OCI-LY7 (cell line): Measurements from ENCODE around the gene CASZ1. TPM values are rescaled to one million over a fixed set of nuclear protein-coding genes. Genes with fewer than 3 reads are reported as not detected.

ENCODE experiments used
- BruUV-seq: library from RNA; stranded (reverse); fragments of 400-500 nt; replicated peaks from 2 replicates; lab custom pipeline; 2021; lab: Mats Ljungman, UMichigan
- CTCF ChIA-PET: fragments of 300-600 bp; sonication (Branson Sonifier 250); formaldehyde crosslinking; loops from one replicate; lab custom pipeline; 2022; ENCODE audit warnings: antibody characterized with exemption; ENCODE audit not compliant: unreplicated experiment; lab: Charles Lee
- POLR2A ChIA-PET: fragments of 300-600 bp; sonication (Branson Sonifier 250); formaldehyde crosslinking; loops from one replicate; lab custom pipeline; 2022; ENCODE audit warnings: antibody characterized with exemption; lab: Charles Lee
- DNase-seq: peaks from one replicate; pipeline ENCODE4 v3.0.0-alpha.2; 2015; ENCODE audit warnings: low spot score
- H2AFZ ChIP-seq: fragments of 200-600 bp; sonication (generic), shearing (Covaris generic); 2 replicates; pipeline ENCODE4 v1.6.1; 2014; ENCODE audit warnings: mild to moderate bottlenecking, antibody characterized with exemption, low read length, moderate library complexity
- H3K27ac ChIP-seq: fragments of 200-600 bp; sonication (generic); 2 replicates; pipeline ENCODE4 v1.5.1; 2014; ENCODE audit warnings: mixed run types, low read depth, mild to moderate bottlenecking, moderate library complexity, low read length, inconsistent platforms; ENCODE audit not compliant: poor library complexity, severe bottlenecking
- H3K36me3 ChIP-seq: fragments of 200-600 bp; sonication (generic); 2 replicates; pipeline ENCODE4 v1.6.1; 2014; ENCODE audit warnings: mild to moderate bottlenecking, antibody characterized with exemption, low read length, moderate library complexity, mixed read lengths; ENCODE audit not compliant: insufficient read depth
- H3K4me1 ChIP-seq: fragments of 200-600 bp; sonication (generic); 2 replicates; pipeline ENCODE4 v1.5.1; 2014; ENCODE audit warnings: mild to moderate bottlenecking, low read length; ENCODE audit not compliant: insufficient read depth, poor library complexity, severe bottlenecking
- H3K4me2 ChIP-seq: fragments of 200-600 bp; sonication (generic); 2 replicates; pipeline ENCODE4 v1.6.1; 2014; ENCODE audit warnings: mild to moderate bottlenecking, low read length
- H3K4me3 ChIP-seq: fragments of 200-600 bp; sonication (generic); 2 replicates; pipeline ENCODE4 v1.5.1; 2014; ENCODE audit warnings: mild to moderate bottlenecking, low read depth, low read length; ENCODE audit not compliant: poor library complexity, severe bottlenecking
- H3K79me2 ChIP-seq: fragments of 200-600 bp; sonication (generic); 2 replicates; pipeline ENCODE4 v1.6.1; 2016; ENCODE audit warnings: low read depth, mild to moderate bottlenecking, low read length, moderate library complexity, mixed read lengths; ENCODE audit not compliant: insufficient read depth
- H3K9me2 ChIP-seq: fragments of 200-600 bp; sonication (generic); 2 replicates; pipeline ENCODE4 v1.6.1; 2016; ENCODE audit warnings: mild to moderate bottlenecking, low read length, mixed read lengths; ENCODE audit not compliant: insufficient read depth
- H3K9me3 ChIP-seq: fragments of 200-600 bp; sonication (generic); 2 replicates; pipeline ENCODE4 v1.6.1; 2014; ENCODE audit warnings: mild to moderate bottlenecking, mixed run types, low read length, mixed read lengths
- H4K20me1 ChIP-seq: fragments of 200-600 bp; sonication (generic); 2 replicates; pipeline ENCODE4 v1.6.1; 2014; ENCODE audit warnings: mild to moderate bottlenecking, antibody characterized with exemption, low read length, moderate library complexity, mixed read lengths; ENCODE audit not compliant: insufficient read depth
- EZH2phosphoT487 ChIP-seq: fragments of 200-600 bp; sonication (generic); IDR thresholded peaks from 2 replicates; pipeline ENCODE4 v1.6.1; 2018; ENCODE audit warnings: low read depth, borderline replicate concordance, mild to moderate bottlenecking, mixed run types, antibody characterized with exemption, low read length, moderate library complexity, mixed read lengths
- intact Hi-C: fragments of 100-400 bp; cut with micrococcal nuclease; formaldehyde crosslinking; loops from one replicate; pipeline ENCODE4 v1.10.0; 2022; ENCODE audit not compliant: unreplicated experiment
- total RNA-seq, 2 experiments: library from RNA; depleted of rRNA in 1 of 2; stranded (reverse); fragments of >200 nt in 1 of 2; shearing (Covaris generic) in 1 of 2; gene quantifications; 2 replicates each; pipeline ENCODE4 v1.2.3, GENCODE V29; 2014 to 2022
- TF ChIP-seq, protein P1 (sequence below): fragments of 200-600 bp; sonication (generic); conservative IDR thresholded peaks from 2 replicates; pipeline ENCODE4 v1.5.1; 2014; ENCODE audit warnings: mild to moderate bottlenecking, antibody characterized with exemption, low read length, moderate library complexity, mixed read lengths

The CASZ1 gene
- total RNA-seq, 2 experiments from 2014 or later = 3.3 to 3.9 TPM

DNA sequence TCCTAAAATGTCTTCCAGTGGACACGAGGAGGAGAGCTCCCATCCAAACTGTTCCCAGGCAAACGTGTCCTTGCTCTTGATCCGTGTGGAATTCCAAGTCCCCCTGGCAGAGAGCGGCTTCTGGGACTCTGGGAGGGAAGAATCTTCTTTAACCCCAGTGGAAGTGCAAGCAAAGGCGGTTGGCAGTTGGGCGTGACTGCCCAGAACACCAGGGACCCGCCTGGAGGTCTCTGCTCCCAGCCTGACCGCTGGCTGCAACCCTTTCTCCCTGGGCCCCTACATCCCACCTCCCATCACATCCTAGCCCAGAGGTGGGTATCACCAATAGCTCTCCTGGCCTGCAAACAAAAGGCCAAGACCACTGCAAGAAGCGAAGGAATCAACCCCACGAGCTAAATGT, 17.8 kb downstream of the CASZ1 start:
- no TSS peak for BruUV-seq
- DNase-seq = no peak
- CTCF ChIA-PET = no interaction called here

DNA sequence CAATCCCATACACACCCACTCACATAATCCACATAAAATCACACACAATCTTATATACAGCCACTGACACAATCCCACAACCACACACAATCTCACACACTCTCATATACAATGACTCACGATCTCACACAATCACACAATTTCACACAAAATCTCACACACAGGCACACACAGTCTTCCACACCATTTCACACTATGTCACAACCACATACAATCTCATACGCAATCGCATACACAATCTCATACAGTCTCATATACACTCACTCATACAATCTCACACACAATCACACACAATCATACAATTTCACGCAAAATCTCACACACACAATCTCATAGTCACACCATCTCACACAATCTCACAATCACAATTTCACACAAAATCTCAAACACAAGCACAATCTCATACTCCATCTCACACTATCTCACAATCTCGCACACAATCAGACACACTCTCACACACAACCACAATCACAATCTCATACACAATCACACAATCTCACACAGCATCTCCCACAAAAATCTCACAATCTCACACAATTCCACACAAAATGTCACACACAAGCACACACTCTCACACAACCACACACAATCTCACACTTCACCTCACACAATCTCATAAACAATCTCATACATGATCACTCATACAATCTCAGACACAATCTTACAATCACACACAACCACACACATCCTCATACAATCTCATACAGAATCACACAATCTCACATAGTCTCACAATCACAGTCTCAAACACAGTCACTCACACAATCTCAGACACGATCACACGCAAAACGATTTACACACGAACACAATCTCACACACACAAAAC, 18.5 kb downstream of the CASZ1 start:
- H3K4me3 ChIP-seq = no peak overlapping the region
- ChIA-PET CTCF (no interaction called here), POLR2A (no interaction called here)
- DNase-seq = no peak
- H3K79me2 ChIP-seq = no peaks in the 10 kb centered on the region
- no peaks in the 10 kb centered on the region for H4K20me1 ChIP-seq
- H3K27ac ChIP-seq = no peak overlapping the region
- no peaks in the 10 kb centered on the region for H3K9me2 ChIP-seq
- H2AFZ ChIP-seq = no peak overlapping the region
- no peaks in the 10 kb centered on the region for H3K4me1 ChIP-seq
- intact Hi-C loops = no loop called here
- TF ChIP-seq, protein P1, sequence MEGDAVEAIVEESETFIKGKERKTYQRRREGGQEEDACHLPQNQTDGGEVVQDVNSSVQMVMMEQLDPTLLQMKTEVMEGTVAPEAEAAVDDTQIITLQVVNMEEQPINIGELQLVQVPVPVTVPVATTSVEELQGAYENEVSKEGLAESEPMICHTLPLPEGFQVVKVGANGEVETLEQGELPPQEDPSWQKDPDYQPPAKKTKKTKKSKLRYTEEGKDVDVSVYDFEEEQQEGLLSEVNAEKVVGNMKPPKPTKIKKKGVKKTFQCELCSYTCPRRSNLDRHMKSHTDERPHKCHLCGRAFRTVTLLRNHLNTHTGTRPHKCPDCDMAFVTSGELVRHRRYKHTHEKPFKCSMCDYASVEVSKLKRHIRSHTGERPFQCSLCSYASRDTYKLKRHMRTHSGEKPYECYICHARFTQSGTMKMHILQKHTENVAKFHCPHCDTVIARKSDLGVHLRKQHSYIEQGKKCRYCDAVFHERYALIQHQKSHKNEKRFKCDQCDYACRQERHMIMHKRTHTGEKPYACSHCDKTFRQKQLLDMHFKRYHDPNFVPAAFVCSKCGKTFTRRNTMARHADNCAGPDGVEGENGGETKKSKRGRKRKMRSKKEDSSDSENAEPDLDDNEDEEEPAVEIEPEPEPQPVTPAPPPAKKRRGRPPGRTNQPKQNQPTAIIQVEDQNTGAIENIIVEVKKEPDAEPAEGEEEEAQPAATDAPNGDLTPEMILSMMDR = no peak
- TF ChIP-seq EZH2phosphoT487 = no peak
- no TSS peak for BruUV-seq
- no peaks in the 10 kb centered on the region for H3K36me3 ChIP-seq
- no peak overlapping the region for H3K4me2 ChIP-seq
- no peaks in the 10 kb centered on the region for H3K9me3 ChIP-seq

More for the DNA sequence above, 17.8 kb downstream of the CASZ1 start:
- TF ChIP-seq, protein P1 = no peak
- TF ChIP-seq EZH2phosphoT487 = no peak
- H3K9me2 ChIP-seq = no peaks in the 10 kb centered on the region
- H3K4me2 ChIP-seq = no peak overlapping the region
- H3K79me2 ChIP-seq = no peaks in the 10 kb centered on the region
- no peaks in the 10 kb centered on the region for H3K4me1 ChIP-seq
- intact Hi-C loops = no loop called here
- no peaks in the 10 kb centered on the region for H3K9me3 ChIP-seq
- H3K4me3 ChIP-seq = no peak overlapping the region
- no peak overlapping the region for H2AFZ ChIP-seq
- no peak overlapping the region for H3K27ac ChIP-seq
- no peaks in the 10 kb centered on the region for H4K20me1 ChIP-seq
- H3K36me3 ChIP-seq = no peaks in the 10 kb centered on the region
- POLR2A ChIA-PET = no interaction called here

DNA sequence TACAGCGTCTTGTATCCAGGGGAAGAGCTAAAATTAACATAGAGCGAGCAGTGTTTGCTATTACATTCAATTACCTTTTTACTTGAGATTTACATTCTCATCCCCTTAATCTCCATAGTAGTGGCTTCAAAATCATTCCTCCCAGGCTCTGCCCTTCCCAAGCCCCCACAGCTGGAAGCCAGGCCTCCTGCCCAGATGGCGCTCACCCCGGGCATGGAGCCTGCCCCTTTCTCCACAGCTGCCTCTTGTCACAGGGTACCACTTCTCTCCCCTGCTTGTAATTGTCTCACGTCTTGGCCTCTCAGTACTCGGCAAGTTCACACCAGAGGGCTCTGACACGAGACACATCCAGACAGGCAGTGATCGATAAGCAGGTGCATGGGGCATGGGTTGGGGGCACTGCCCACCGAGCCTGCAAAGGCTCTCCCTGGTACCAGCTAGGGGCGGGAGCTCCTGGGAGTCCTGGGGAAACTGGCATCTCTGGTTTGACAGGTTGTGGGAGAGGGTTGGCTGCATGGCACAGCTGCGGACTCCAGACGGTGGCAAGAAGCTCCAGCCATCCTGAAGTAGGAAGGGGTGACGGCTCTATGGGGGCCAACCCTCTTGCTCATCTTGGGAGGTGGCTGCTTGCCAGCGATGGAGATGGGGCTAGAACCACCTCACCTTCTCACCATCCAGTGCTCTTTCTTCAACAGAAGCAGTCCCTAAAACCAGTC, 20.1 kb downstream of the CASZ1 start:
- Histone ChIP-seq H3K4me1 (no peaks in the 10 kb centered on the region), H3K4me3 (no peak overlapping the region), H3K79me2 (no peaks in the 10 kb centered on the region), H3K27ac (no peak overlapping the region), H4K20me1 (no peaks in the 10 kb centered on the region), H2AFZ (no peak overlapping the region), H3K9me3 (no peaks in the 10 kb centered on the region), H3K4me2 (no peak overlapping the region), H3K36me3 (no peaks in the 10 kb centered on the region), H3K9me2 (no peaks in the 10 kb centered on the region)
- no peak for DNase-seq
- intact Hi-C loops = no loop called here
- BruUV-seq = no TSS peak
- ChIA-PET CTCF (no interaction called here), POLR2A (no interaction called here)
- TF ChIP-seq, protein P1 = no peak
- no peak for TF ChIP-seq EZH2phosphoT487
